Heart right ventricle (tissue), 16 donors: ENCODE data around the gene LINGO1. TPM values are rescaled to one million over a fixed set of nuclear protein-coding genes. Genes with fewer than 3 reads are reported as not detected.

Source experiments
- ATAC-seq, 8 donors: fragments of 200-7000 bp; cut with Tn5 transposase; one replicate each; pipeline ENCODE4 v1.9.1; 2020; ENCODE audit warnings: mild to moderate bottlenecking in 8 of 8, moderate library complexity in 8 of 8, moderate number of reproducible peaks in 1 of 8
- DNase-seq, 2 donors: peaks; one replicate each; pipeline ENCODE4 v3.0.0-alpha.2; 2020
- H3K27ac ChIP-seq, 10 donors: fragments of 200-600 bp; sonication (generic) in 2 of 10; one replicate each; pipeline versions ENCODE4 v1.5.0 to v1.8.0; 2020 to 2022; ENCODE audit warnings: mild to moderate bottlenecking in 3 of 10
- H3K27me3 ChIP-seq, 7 donors: fragments of 200-600 bp; one replicate each; pipeline ENCODE4 v1.8.0; 2021 to 2022; ENCODE audit warnings: mild to moderate bottlenecking in 2 of 7
- H3K36me3 ChIP-seq, 9 donors: fragments of 200-600 bp; sonication (generic) in 1 of 9; one replicate each; pipeline versions ENCODE4 v1.5.0 to v1.8.0; 2020 to 2022; ENCODE audit warnings: mild to moderate bottlenecking in 2 of 9
- H3K4me1 ChIP-seq, 9 donors: fragments of 200-600 bp; sonication (generic) in 1 of 9; one replicate each; pipeline versions ENCODE4 v1.5.0 to v1.8.0; 2020 to 2022; ENCODE audit warnings: mild to moderate bottlenecking in 4 of 9
- H3K4me3 ChIP-seq, 10 donors: fragments of 200-600 bp; sonication (generic) in 2 of 10; one replicate each; pipeline versions ENCODE4 v1.5.0 to v1.8.0; 2020 to 2022; ENCODE audit warnings: mild to moderate bottlenecking in 7 of 10, moderate library complexity in 2 of 10
- H3K9me3 ChIP-seq, 11 donors: fragments of 200-600 bp in 10 of 11; sonication (generic) in 2 of 11; one replicate each; pipeline versions ENCODE4 v1.5.0 to v1.8.0; 2013 to 2022; ENCODE audit warnings: mild to moderate bottlenecking in 2 of 11, control low read depth in 1 of 11, moderate library complexity in 1 of 11
- WGBS, 2 donors: extraction: QIAGEN DNeasy Blood & Tissue Kit; methylation state at CpG; one replicate each; pipeline ENCODE4 v1.1.7; 2013; ENCODE audit warnings: inconsistent platforms in 1 of 2; 5-methylcytosine and 5-hydroxymethylcytosine counted together
- intact Hi-C, 10 donors: fragments of 100-400 bp; cut with DNase I; formaldehyde crosslinking; loops; one replicate each; pipeline versions ENCODE4 v1.11.1 to v1.14.2; 2022
- polyA plus RNA-seq, 2 donors: library from polyadenylated mRNA; stranded (reverse); fragments of 200-250 nt; gene quantifications; one replicate each; pipeline ENCODE4 v1.2.3, GENCODE V29; 2013
- total RNA-seq, 10 donors: library from RNA; stranded (reverse); fragmentation: NEBNext Ultra II Directional in 3 of 10; extraction: Animal tissue kit (Norgen Biotek cat#: 25700) in 3 of 10; gene quantifications; one replicate each; pipeline versions ENCODE4 v1.2.1 to v1.2.4, GENCODE V29; 2021 to 2023
- TF ChIP-seq, protein P1 (sequence below), 9 donors: fragments of 200-600 bp; sonication (generic) in 2 of 9; IDR thresholded peaks; one replicate each; pipeline versions ENCODE4 v1.5.0 to v1.8.0; 2021 to 2022; ENCODE audit warnings: antibody characterized with exemption in 9 of 9, mild to moderate bottlenecking in 5 of 9, moderate library complexity in 1 of 9
- donor health status: Arrhythmogenic right ventricular cardiomyopathy.
- donor health status: ischemic (EF 13 %, LVEDD 7.1; RV severe dilation, severe dysfunction).
- donor health status: healthy with polysubstance abuse.
- donor health status: DM: no; HTN: yes; CAD: no.
- donor health status: DM: no; HTN: no; CAD: no.
- donor health status: ischemic (EF 25% LVEDD 6.9; RV normal size, moderate dysfunction).
- donor health status: ischemic (EF 25% LVEDD 5.7; RV mildly dilated, moderate dysfunction).
- donor health status: healthy.
- donor health status: DM: yes; HTN: yes; CAD: no.
- donor health status: Ischemic cardiomyopathy.
- donor health status: ischemic (EF 35%, LVEDD 5.7; RV mildly dilated, moderate dysfunction).
- donor health status: nonischemic (EF 11% LVEDD 7.7; RV severe dilation, severe dysfunction).
- donor health status: DM: yes; HTN: yes; CAD: no.
- donor health status: PGD.
- donor health status: ischemic (EF 29% LVEDD 5.4; RV normal size, mild dysfunction).
- donor health status: nonischemic (EF 23%, LVEDD 6.1; RV moderate dilation, normal function).

The LINGO1 gene
- total and polyA plus RNA-seq, 12 donors = 0.70 to 2.7 (median 1.3) TPM

DNA sequence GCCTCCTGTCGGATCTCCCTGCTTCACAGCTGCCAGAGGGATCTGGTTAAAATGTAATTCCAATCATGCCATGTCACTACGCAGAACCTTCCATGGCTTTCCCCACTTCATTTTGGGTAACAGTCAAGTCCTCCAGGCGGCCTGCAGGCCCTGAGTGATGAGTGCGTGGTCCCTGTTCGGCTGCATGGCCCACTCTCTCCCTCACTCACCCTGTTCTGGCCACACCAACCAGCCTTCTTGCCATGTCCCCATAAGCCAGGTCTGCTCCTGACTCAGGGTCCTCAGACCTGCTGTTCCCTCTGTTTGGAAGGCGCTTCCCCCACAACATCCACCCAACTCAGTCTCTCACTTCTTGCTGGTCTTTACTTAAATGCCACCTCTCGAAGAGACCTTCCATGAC, 41.6 kb upstream of the LINGO1 start:
- peaks cover 0 to 23% (median 19%) of the 10 kb centered on the region in 7 donors for H3K27me3 ChIP-seq
- DNase-seq (no peak), ATAC-seq (no peak)
- 85 to 90% methylated on average over 7 of the region's 7 CpGs for WGBS, 2 donors
- no peak overlapping the region for H3K27ac ChIP-seq
- H3K4me3 ChIP-seq = no peak overlapping the region
- TF ChIP-seq, protein P1, sequence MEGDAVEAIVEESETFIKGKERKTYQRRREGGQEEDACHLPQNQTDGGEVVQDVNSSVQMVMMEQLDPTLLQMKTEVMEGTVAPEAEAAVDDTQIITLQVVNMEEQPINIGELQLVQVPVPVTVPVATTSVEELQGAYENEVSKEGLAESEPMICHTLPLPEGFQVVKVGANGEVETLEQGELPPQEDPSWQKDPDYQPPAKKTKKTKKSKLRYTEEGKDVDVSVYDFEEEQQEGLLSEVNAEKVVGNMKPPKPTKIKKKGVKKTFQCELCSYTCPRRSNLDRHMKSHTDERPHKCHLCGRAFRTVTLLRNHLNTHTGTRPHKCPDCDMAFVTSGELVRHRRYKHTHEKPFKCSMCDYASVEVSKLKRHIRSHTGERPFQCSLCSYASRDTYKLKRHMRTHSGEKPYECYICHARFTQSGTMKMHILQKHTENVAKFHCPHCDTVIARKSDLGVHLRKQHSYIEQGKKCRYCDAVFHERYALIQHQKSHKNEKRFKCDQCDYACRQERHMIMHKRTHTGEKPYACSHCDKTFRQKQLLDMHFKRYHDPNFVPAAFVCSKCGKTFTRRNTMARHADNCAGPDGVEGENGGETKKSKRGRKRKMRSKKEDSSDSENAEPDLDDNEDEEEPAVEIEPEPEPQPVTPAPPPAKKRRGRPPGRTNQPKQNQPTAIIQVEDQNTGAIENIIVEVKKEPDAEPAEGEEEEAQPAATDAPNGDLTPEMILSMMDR (IDR thresholded peaks at IDR 0.05) = no peak
- H3K4me1 ChIP-seq = peaks cover 0 to 12% (median 0%) of the 10 kb centered on the region in 9 donors
- H3K36me3 ChIP-seq = no peaks in the 10 kb centered on the region
- H3K9me3 ChIP-seq = no peaks in the 10 kb centered on the region
- intact Hi-C loops = no loop called here

DNA sequence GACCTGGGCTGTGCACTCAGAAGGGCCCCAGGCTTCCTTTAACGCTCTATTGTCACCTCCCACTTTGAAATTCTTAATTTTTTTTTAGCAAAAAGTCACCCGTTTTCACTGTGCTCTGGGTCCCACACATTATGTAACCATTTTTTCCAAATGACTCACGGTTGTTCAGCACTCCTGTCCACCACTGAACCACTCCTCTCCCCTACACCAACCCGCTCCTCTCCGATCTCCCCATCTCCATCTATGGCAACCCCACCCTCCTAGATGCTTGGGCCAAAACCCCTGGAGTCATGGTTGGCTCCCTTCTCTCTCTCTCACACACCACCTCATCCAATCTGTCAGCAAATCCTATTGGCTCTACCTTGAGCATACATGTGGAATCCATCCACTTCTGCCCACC, 41.2 kb upstream of the LINGO1 start:
- no peak overlapping the region for H3K4me3 ChIP-seq
- ATAC-seq = no peak
- peaks cover 0 to 12% (median 0%) of the 10 kb centered on the region in 9 donors for H3K4me1 ChIP-seq
- H3K27me3 ChIP-seq = peaks cover 0 to 27% (median 19%) of the 10 kb centered on the region in 7 donors
- WGBS, 2 donors = 68 to 85% methylated on average over 5 of the region's 5 CpGs
- no peaks in the 10 kb centered on the region for H3K36me3 ChIP-seq
- intact Hi-C loops = no loop called here
- no peak overlapping the region for H3K27ac ChIP-seq
- TF ChIP-seq, protein P1 (IDR thresholded peaks at IDR 0.05) = no peak
- no peaks in the 10 kb centered on the region for H3K9me3 ChIP-seq
- DNase-seq = no peak

DNA sequence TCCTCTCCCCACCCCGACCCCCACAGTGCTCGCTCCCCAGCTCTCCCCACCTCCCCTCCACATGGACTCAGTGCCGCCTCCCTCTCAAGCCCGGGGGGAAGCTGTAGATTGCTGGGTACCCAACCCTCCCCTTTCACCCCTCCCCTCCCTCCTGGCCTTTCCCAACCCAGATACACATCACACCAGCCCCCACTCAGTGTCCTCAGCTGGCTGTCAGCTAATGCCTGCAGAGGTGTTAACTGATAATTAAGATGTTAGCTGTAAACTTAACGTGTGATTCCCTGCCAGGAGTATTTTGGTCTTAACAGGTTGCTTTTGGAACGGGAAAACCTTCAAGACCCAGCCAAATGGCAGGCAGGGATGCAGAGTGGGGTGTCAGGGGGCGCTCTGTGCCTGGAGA, 39.4 kb upstream of the LINGO1 start:
- H3K4me3 ChIP-seq = no peak overlapping the region
- intact Hi-C loops = no loop called here
- 39 to 45% methylated on average over 7 of the region's 7 CpGs for WGBS, 2 donors
- DNase-seq (no peak), ATAC-seq (no peak)
- no peaks in the 10 kb centered on the region for H3K36me3 ChIP-seq
- no peak overlapping the region for H3K27ac ChIP-seq
- TF ChIP-seq, protein P1 (IDR thresholded peaks at IDR 0.05) = no peak
- H3K27me3 ChIP-seq = peaks cover 0 to 31% (median 18%) of the 10 kb centered on the region in 7 donors
- no peaks in the 10 kb centered on the region for H3K9me3 ChIP-seq
- peaks cover 0 to 12% (median 0%) of the 10 kb centered on the region in 9 donors for H3K4me1 ChIP-seq

DNA sequence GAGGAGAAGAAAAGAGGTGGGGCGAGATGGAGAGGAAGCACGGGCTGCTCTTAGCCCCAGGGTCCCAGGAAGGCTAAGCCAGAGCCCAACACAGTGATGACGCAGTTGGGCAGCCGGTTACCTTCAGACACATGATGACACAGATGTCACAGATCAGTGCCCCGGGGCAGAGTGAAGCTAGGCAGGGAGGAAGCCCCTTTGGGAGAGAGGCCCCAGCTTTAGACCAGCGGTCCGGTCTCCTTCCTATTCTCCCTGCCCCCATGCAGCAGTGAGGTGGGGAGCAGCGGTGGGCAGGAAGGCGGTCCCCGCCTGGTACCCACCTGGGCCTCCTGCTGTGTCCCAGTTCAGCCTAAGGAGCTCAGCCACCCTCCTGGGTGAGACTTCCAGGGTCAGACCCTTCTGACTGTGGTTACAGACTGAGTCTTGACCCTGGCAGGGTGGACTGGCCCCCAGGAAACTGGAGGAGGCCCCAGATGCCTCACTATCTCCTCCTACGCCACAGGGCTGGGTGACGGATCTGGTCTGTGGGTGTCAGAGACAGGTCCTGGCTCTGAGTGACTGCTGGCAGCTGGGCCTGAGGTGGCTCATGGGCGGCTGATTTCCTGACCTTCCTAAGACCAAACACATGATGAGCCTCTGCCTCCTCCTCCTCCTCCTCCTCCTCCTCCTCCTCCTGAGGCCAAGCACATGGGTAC, 38.8 kb upstream of the LINGO1 start:
- WGBS, 2 donors = 55 to 69% methylated on average over 13 of the region's 13 CpGs
- Histone ChIP-seq H3K27ac (no peak overlapping the region), H3K9me3 (no peaks in the 10 kb centered on the region), H3K36me3 (no peaks in the 10 kb centered on the region), H3K4me3 (no peak overlapping the region), H3K27me3 (peaks cover 0 to 31% (median 12%) of the 10 kb centered on the region in 7 donors), H3K4me1 (peaks cover 0 to 12% (median 0%) of the 10 kb centered on the region in 9 donors)
- no peak for DNase-seq
- intact Hi-C loops = no loop called here
- ATAC-seq = peak in 4 of 8 donors; percentile 48 to 69 (median 58)
- TF ChIP-seq, protein P1 (IDR thresholded peaks at IDR 0.05) = no peak
